GM21360 (cell line): Measurements from ENCODE around the gene ARHGDIG.

Experiments
- ATAC-seq: cut with Tn5 transposase; IDR thresholded peaks from one replicate; pipeline ENCODE4 v1.9.1; 2021; ENCODE audit warnings: mild to moderate bottlenecking, moderate library complexity; ENCODE audit not compliant: unreplicated experiment

ARHGDIG gene

GRCh38 chr16:279531-279930 is 860 bp upstream of the ARHGDIG start:
- no peak for ATAC-seq

GRCh38 chr16:280005-280460 is 358 bp upstream of the ARHGDIG start:
- no peak for ATAC-seq

GRCh38 chr16:280991-281659 is 734 bp downstream of the ARHGDIG start:
- no peak for ATAC-seq

GRCh38 chr16:281660-282255 is 1.4 kb downstream of the ARHGDIG start:
- no peak for ATAC-seq

- no peak for ATAC-seq
These were observed 2.1 kb downstream of the ARHGDIG start for GRCh38 chr16:282491-282890.

- no peak for ATAC-seq
These were observed 2.8 kb downstream of the ARHGDIG start, which contains the start of gene PDIA2 for GRCh38 chr16:283033-283805. TSS of gene PDIA2 (plus strand) at chr16:283164. CDS start at chr16:283170, 6 bp downstream.

- no peak for ATAC-seq
These were observed 4.1 kb downstream of the ARHGDIG start for GRCh38 chr16:284204-285120.

GRCh38 chr16:285146-286055 is 5.0 kb downstream of the ARHGDIG start:
- no peak for ATAC-seq

- ATAC-seq = no peak
These were observed 6.3 kb downstream of the ARHGDIG start for GRCh38 chr16:286491-287297.

GRCh38 chr16:287298-287811 is 7.0 kb downstream of the ARHGDIG start:
- ATAC-seq = no peak

- ATAC-seq = no peak
These were observed 7.9 kb downstream of the ARHGDIG start for GRCh38 chr16:287981-288920.

- no peak for ATAC-seq
These were observed 9.1 kb downstream of the ARHGDIG start for GRCh38 chr16:289395-289997.

GRCh38 chr16:290015-290680 is 9.8 kb downstream of the ARHGDIG start:
- no peak for ATAC-seq

- no peak for ATAC-seq
These were observed 10.5 kb downstream of the ARHGDIG start for GRCh38 chr16:290681-291405.

- ATAC-seq = no peak
These were observed 11.1 kb downstream of the ARHGDIG start for GRCh38 chr16:291539-291938.
